ENCODE data around the gene SEMA4D.

DNA sequence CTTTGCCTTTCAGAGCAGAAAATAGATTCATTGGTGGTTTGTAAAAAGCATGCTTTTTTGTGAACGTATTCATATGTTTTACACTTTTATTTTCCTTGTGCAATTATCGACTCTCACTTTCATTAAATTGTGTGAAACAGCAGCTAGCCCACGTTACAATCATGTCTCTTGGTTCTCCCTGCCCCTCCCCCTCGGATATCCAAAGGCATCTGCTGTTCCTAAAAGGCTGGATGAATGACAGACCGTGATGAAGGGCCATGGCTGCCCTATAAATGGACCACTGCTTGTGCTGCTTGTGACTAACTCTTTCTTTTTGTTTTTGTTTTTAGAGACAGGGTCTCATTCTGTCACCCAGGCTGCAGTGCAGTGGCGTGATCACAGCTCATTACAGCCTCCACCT, 17.0 kb upstream of the SEMA4D start:
- TF ChIP-seq, protein P1, sequence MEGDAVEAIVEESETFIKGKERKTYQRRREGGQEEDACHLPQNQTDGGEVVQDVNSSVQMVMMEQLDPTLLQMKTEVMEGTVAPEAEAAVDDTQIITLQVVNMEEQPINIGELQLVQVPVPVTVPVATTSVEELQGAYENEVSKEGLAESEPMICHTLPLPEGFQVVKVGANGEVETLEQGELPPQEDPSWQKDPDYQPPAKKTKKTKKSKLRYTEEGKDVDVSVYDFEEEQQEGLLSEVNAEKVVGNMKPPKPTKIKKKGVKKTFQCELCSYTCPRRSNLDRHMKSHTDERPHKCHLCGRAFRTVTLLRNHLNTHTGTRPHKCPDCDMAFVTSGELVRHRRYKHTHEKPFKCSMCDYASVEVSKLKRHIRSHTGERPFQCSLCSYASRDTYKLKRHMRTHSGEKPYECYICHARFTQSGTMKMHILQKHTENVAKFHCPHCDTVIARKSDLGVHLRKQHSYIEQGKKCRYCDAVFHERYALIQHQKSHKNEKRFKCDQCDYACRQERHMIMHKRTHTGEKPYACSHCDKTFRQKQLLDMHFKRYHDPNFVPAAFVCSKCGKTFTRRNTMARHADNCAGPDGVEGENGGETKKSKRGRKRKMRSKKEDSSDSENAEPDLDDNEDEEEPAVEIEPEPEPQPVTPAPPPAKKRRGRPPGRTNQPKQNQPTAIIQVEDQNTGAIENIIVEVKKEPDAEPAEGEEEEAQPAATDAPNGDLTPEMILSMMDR (IDR thresholded peaks at IDR 0.05), result no peak
- no peak for TF ChIP-seq POLR2A (IDR thresholded peaks at IDR 0.05)
- no peak for TF ChIP-seq EP300 (IDR thresholded peaks at IDR 0.05)
